KG1 (cell line): ENCODE data around the gene HOMER1.
A peak's percentile ranks its signal among the peaks of the same experiment; 100 is the strongest.
"Not testable (repeated sequence)": the region's sequence is repeated elsewhere in the genome, so short reads cannot be mapped to it uniquely, and the experiment has no call there.

ENCODE experiments used
- DNase-seq: peaks from one replicate; lab custom pipeline; 2025; lab: John Stamatoyannopoulos, UW

The HOMER1 gene

GRCh38 chr5:79517601-79518000 is 3.7 kb upstream of the HOMER1 start:
- no peak for DNase-seq

DNA sequence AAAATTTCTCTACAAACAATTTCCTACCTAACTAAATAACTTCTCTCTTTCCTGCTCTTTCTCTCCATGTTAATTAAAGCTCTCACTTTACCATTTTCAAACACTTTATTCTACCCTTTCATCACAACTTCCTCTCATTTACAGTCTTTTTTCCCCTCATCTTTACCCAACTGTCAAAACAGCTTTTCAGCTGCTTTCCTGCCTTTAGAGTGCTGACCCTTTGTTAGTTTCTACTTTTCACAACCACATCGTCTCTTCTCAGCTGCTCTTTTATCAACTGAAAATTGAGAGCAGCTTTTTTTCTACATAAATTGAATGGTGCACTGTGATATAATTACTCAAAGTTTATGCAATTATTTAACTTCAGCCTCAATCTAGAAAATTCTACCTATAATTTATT is 3.1 kb upstream of the HOMER1 start:
- no peak for DNase-seq

DNA sequence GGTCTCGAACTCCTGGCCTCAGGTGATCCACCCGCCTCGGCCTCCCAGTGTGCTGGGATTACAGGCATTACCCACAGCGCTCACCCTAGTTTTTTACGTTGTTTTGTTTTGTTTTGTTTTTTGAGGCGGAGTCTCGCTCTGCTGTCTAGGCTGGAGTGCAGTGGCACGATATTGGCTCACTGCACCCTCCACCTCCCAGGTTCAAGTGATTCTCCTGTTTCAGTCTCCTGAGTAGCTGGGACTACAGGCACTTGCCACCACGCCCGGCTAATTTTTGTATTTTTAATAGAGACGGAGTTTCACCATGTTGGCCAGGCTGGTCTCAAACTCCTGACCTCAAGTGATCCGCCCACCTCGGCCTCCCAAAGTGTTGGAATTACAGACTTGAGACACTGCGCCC is 2.4 kb upstream of the HOMER1 start:
- DNase-seq: not testable (repeated sequence)

- DNase-seq: peak; percentile 86
Measured at GRCh38 chr5:79514391-79515105, 614 bp upstream of the HOMER1 start.

DNA sequence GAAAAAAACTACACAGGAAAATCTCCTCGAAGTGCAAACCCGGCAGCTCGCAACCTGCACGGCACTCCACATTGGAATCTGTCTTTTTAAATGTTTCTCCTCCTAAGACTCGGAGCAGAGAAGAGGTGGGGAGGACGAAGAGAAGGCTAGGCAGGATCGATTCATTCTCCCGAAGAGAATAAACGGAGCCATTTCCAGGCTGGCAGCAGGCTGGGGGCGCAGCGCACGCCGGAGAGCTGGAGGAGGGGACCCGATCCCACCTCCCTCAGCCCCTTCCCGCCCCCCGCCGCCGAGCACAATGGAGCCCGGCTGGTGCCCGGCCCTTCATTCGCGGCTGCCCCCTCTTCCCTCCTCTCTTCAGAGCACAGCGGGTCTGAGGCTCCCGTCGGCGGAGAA is 628 bp downstream of the HOMER1 start:
- no peak for DNase-seq

GRCh38 chr5:79512471-79513307 is 1.2 kb downstream of the HOMER1 start:
- DNase-seq: no peak

GRCh38 chr5:79512049-79512448 is 1.9 kb downstream of the HOMER1 start:
- DNase-seq: no peak

DNA sequence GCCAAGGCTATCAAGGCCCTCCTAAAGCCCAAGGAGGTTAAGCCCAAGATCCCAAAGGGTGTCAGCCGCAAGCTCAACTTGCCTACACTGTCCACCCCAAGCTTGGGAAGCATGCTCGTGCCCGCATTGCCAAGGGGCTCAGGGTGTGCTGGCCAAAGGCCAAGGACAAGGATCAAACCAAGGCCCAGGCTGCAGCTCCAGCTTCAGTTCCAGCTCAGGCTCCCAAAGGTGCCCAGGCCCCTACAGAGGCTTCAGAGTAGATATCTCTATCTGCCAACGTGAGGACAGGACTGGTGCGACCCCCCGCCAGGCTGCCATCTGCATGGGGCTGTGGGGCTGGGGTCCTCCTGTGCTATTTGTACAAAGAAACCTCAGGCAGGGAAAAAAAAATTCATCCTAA is 3.3 kb downstream of the HOMER1 start:
- no peak for DNase-seq

DNA sequence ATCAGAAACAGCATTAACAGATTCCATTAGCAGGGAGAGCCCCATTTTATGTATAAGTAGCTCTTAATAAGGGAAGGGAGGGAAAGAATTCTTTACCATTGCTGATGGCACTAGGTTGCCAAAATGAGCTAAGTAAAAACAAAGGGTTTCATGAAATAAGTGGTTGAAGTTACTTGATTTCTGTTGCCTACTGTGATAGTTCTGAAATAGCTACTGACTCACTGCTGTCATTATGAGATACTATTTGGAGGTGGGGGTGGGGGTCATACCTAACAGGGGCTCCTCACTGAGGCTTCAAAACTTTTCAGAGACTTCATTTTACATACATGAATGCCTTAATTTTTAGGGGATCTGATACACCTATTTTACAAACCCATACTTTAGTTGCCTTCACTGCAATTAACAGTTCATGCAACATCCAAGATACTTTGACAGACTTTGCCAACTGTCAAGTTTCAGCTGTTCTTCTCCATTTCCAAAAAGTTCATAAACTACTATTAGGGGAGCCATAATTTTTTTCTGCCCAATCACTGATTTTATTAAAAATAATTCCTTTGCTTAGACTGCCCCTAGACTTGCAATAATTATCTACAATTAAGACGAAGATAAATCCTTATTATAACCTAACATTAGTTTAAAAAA is 4.6 kb downstream of the HOMER1 start:
- no peak for DNase-seq

DNA sequence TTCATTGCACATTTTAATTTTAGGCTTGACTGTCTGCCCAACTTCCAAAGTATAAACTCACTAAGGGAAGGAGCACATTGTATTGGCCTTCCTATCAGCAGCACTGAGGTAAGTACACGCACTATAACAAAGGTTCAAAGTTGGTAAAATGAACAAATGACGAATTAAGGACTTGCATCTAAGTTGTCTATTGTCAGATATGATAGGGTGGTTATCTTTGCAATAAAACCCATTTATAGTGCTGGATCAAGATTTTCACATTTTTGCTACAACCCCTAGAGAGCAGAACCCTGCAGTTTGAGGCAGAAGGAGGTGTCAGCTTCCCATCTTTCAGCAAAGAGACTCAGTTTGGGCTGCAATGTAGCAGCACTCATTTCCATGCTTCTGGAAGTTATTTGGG is 5.1 kb downstream of the HOMER1 start:
- no peak for DNase-seq

DNA sequence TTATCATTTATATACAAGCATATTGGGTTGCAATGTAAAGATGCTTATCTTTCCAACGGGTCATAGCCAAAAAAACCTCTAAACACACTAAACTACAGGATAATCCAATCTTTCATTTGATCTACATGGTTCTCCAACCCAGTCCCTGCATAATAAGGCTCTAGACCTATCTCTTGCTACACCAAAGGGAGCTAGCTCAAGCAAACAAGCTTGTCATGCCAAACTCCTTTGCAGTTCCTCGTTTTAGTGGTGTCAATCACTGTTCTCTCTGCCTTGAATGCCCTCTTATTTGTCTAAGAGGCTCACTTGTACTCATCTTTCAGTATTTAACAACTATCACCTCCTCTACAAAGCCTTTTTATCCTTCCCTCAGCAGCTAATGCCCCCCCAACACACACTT is 5.6 kb downstream of the HOMER1 start:
- no peak for DNase-seq

DNA sequence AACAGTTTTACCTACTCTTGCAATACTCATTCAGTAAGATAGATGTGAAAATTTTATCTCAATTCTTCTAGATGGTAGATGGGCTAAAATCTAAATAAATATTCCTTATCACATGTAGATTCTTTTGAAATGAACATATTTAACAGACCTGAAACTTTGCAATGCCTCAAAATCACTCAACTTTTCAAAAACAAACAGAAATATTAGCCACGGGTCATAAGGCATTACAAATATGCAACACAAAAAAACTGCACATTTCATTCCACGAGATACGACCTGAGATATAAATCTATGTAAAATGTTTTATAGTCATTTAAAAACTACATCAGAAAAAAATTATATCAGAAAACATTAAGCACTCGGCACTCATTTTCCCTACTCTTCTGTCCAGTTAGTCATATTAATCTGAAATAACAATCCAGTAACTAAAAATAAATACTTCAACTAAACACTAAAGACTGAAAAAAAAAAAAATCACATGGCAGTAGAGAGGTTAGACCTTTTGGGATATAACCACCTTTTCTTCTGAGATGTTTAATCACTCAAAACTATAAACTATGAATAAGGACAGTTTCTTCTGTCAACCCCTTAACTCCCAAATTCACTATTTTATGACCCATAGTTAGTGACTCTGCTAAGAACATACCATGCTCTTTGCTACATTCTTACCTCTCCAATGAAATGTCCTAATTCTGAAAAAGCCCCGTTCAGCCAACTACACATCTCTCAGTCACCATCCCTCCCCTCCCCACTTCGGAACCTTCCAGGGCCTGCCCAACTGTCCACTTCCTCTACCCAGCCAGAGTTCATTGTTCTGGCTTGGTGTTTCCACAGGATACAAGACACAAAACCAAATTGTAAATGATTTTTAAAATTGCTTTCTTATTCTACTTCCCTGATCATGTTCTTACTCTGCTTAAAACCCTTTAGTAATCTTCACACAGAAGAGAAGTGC is 6.4 kb downstream of the HOMER1 start:
- no peak for DNase-seq

DNA sequence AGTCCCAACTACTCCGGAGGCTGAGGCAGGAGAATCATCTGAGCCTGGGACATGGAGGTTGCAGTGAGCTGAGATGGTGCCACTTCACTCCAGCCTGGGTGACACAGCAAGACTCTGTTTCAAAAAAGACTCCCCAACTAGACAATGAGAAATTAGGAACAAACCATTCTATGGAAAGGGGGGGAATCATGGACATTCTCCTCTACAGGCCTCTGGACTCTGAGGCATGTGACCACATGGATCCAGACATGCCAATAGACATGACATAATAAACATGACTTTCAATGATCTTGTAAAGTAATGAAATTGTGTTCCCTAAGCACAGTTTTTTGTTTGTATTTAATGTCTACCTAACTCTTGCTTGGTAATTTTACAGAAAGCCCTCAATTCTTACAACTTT is 8.8 kb downstream of the HOMER1 start:
- no peak for DNase-seq

GRCh38 chr5:79503794-79504495 is 10.0 kb downstream of the HOMER1 start:
- no peak for DNase-seq

DNA sequence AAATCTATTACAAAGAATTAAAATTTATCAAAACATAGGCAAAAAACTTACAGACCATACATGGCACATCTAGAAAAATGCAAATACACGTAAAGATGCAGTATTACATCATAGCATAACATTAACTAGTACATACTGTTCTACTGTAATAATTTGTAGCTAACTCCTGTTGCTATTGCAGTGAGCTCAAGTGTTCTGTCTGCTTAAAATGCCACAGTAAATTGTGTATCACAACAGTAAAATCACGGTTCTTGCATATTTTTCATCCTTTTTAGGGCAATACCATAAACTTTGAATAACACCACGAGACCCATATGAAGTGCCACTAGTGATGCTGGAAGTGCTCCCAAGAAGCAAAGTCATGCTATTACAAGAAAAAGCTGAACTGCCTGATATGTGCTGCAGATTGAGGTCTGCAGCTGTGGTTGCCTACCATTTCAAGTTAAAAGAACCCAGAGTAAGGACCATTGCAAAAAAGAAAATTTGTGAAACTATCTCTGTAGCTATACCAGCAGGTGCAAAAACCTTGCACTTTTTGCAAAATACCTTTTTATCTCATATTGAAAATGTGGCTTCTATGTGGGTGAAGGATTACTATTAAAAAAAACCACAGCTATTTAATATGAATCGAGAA is 14.2 kb downstream of the HOMER1 start:
- no peak for DNase-seq

DNA sequence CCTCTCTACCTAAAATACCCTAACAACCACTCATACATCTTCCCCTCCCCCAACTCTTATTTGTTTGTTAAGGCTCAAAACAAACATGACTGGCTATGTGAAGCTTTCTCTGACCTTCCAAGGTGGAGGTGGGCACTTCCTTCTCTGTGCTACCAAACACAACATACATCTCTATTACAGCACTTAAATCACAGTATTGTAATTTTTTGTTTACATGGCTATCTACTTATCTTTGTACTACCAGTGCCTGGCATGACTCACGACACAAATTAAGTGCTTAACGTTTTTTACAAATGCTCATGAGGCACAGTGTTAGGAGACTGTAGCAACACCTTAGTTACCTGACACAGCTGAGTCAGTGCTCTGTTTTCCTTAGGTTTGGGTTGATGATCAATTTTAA is 18.6 kb downstream of the HOMER1 start:
- no peak for DNase-seq

DNA sequence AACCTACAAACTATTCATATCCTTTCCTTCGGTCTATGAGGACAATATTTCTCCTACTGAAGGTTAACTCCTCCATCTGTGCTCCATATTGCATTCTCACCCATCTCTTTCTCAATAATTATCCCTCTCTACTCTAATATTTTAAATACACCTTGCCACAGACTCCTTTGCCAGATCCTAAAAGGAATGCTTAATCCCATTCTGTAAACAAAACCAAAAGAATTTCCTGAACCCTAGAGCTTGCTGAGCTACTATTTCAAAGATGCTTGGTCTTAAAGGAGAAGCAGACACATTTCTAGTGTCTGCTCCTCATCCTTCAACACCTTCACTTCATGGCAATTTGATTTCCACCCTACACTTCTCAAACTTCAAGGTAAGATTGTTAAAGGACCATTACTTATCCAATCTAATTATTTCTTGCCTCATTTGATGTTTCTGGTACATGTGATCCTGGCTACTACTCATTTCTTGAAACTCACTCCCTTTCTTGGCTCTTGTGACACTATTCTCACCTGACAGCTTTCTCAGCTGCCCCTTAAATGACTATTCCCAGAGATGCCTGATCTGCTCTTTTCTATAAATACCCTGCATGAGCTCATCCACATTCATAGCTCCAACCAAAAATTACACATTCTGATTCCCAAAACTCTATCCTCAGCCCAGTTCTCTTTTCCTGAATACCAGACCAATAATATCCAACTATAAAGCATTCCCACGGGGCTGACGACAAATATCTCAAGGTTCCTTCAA is 20.2 kb downstream of the HOMER1 start:
- DNase-seq: no peak

DNA sequence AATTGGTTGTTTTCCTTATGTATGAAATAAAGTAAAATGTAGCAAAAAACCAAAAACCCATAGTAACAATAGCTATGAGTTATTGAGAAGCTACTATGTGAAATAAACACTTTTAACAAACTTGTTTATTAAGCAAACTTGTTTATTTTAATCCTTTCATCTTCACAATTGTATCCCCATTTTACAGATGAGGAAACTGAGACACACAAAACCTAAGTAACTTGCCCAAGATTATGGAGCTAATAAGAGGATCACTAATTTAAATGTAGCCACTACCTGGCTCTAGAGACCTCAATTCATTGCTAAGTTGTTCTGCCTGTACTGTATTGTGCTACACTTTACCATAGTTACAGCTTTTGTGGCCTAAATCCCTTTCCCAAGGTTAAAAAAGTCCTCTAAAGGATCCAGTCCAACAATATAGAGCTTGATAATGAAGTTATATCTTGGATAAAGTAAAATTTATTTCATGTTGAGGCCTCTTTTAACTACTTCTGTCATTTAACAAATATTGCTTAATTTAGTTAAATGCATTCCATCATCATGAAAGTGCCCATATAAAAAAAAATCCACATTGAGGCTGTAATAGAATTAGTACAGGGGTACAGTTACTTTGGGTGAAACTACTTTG is 22.1 kb downstream of the HOMER1 start:
- no peak for DNase-seq

GRCh38 chr5:79490323-79490936 is 23.5 kb downstream of the HOMER1 start:
- no peak for DNase-seq
